Measurements from ENCODE around the gene PSAPL1. TPM values are rescaled to one million over a fixed set of nuclear protein-coding genes. Genes with fewer than 3 reads are reported as not detected.
A peak's percentile ranks its signal among the peaks of the same experiment; 100 is the strongest.

Gene PSAPL1
- total and polyA plus RNA-seq, 2 of the 8 experiments (the other 6 are each of a cell fraction or from before 2014, with no cell fraction given) = 0.03 TPM; not detected in 1

GRCh38 chr4:7431696-7432530 lies 2.8 kb downstream of the PSAPL1 start:
- no peaks in the 10 kb centered on the region for H3K36me3 ChIP-seq (ENCODE audit: control insufficient read depth in 2 of 4, insufficient read depth in 4 of 4, low read length in 3 of 4)
- H3K23ac ChIP-seq (ENCODE audit: insufficient read length) = no peak overlapping the region
- no peak overlapping the region for H2BK12ac ChIP-seq (ENCODE audit: low read depth, low read length)
- H2AK5ac ChIP-seq (ENCODE audit: low read depth, low read length) = no peak overlapping the region
- H4K91ac ChIP-seq (replicated peaks; ENCODE audit: insufficient read length, low read length) = no peak overlapping the region
- H3K18ac ChIP-seq (ENCODE audit: extremely low read depth, low read length) = no peak overlapping the region
- H3K9ac ChIP-seq (replicated peaks in 1 of 4; ENCODE audit: extremely low read depth in 1 of 4, low read depth in 3 of 4, low read length in 3 of 4) = no peak overlapping the region
- H3K4ac ChIP-seq (replicated peaks; ENCODE audit: insufficient read length, low read depth, low read length) = no peak overlapping the region
- no peaks in the 10 kb centered on the region for H3K23me2 ChIP-seq (ENCODE audit: low read depth, low read length)
- no peak overlapping the region for H2BK20ac ChIP-seq (ENCODE audit: low read length)
- H2AFZ ChIP-seq (ENCODE audit: low read length) = no peak overlapping the region
- H3K27ac ChIP-seq (ENCODE audit: low read depth, low read length) = no peak overlapping the region
- H3K4me2 ChIP-seq (ENCODE audit: insufficient read depth in 1 of 2, low read depth in 2 of 2, low read length in 2 of 2) = no peak overlapping the region
- no peaks in the 10 kb centered on the region for H3K9me3 ChIP-seq (ENCODE audit: insufficient read depth in 2 of 2, low read depth in 1 of 2, low read length in 1 of 2)
- H2BK120ac ChIP-seq (replicated peaks; ENCODE audit: low read depth, low read length) = no peak overlapping the region
- DNase-seq (ENCODE audit: low read depth in 1 of 2, low spot score in 2 of 2) (no peak), FAIRE-seq (no peak)
- no peak overlapping the region for H3K4me3 ChIP-seq (ENCODE audit: extremely low read depth in 1 of 4, insufficient read depth in 2 of 4, low read depth in 3 of 4, low read length in 4 of 4)
- no peak overlapping the region for H2BK15ac ChIP-seq (ENCODE audit: low read length)
- ChIA-PET CTCF (ENCODE audit: partially characterized antibody) (interaction anchor here (1.0 to 2.5 kb wide), 5 partner anchors 8 to 96 kb away, joined by 3 to 8 read pairs (median 7); no protein-coding TSS in a partner anchor), POLR2A (ENCODE audit: partially characterized antibody) (interaction anchor here (1.0 kb wide), 1 partner anchor 21 kb away, joined by 3 read pairs; no protein-coding TSS in a partner anchor)
- no peaks in the 10 kb centered on the region for H4K20me1 ChIP-seq (replicated peaks in 1 of 2; ENCODE audit: control insufficient read depth in 1 of 2, insufficient read depth in 2 of 2, low read length in 2 of 2)
- no peaks in the 10 kb centered on the region for H3K27me3 ChIP-seq (replicated peaks in 1 of 4; ENCODE audit: control insufficient read depth in 3 of 4, extremely low read depth in 1 of 4, insufficient read depth in 3 of 4, low read length in 3 of 4)
- peak overlapping the region; percentile 57; the same call in 1 of the 2 replicates for H4K8ac ChIP-seq (ENCODE audit: extremely low read depth, insufficient read depth, low read length)
- H3K79me2 ChIP-seq (ENCODE audit: control insufficient read depth in 1 of 2, insufficient read depth in 2 of 2, low read length in 2 of 2) = no peaks in the 10 kb centered on the region
- 90% methylated on average over 25 of the region's 27 CpGs; no CpG with 5 or more reads in 1 of the 2 experiments for WGBS, 2 experiments (ENCODE audit: extremely low coverage in 1 of 2, insufficient coverage in 1 of 2, insufficient read length in 1 of 2, insufficient replicate concordance in 2 of 2, low coverage in 1 of 2, low lambda C conversion rate in 2 of 2, missing lambda C conversion rate in 1 of 2)
- no peak overlapping the region for H2BK5ac ChIP-seq (ENCODE audit: low read depth, low read length)
- peaks cover 0 to 29% (median 13%) of the 10 kb centered on the region in 4 experiments; a peak in 4 of 7 replicates for H3K4me1 ChIP-seq (replicated peaks in 1 of 4; ENCODE audit: control insufficient read depth in 3 of 4, insufficient read depth in 4 of 4, low read length in 3 of 4)
- no peaks in the 10 kb centered on the region for H3K79me1 ChIP-seq (ENCODE audit: low read depth, low read length)
- no peak overlapping the region for H3K14ac ChIP-seq (ENCODE audit: insufficient read length)
- no peak overlapping the region for H4K5ac ChIP-seq (ENCODE audit: insufficient read length, low read depth, low read length)
- no peak overlapping the region for H3K56ac ChIP-seq (replicated peaks; ENCODE audit: insufficient read length, low read depth, low read length)
- no peak for TF ChIP-seq GTF2F1 (IDR thresholded peaks at IDR 0.05; ENCODE audit: borderline replicate concordance, low read depth, low read length)

All from H1 (cell line).